GM12801 (cell line): ENCODE measurements around the gene ARHGEF10L.

Experiments used
- TF ChIP-seq, protein P1 (sequence below): IDR thresholded peaks from one replicate; pipeline ENCODE4 v1.5.1; 2011; ENCODE audit warnings: control low read depth; ENCODE audit not compliant: insufficient read length; ENCODE audit errors: extremely low read depth

Gene ARHGEF10L

DNA sequence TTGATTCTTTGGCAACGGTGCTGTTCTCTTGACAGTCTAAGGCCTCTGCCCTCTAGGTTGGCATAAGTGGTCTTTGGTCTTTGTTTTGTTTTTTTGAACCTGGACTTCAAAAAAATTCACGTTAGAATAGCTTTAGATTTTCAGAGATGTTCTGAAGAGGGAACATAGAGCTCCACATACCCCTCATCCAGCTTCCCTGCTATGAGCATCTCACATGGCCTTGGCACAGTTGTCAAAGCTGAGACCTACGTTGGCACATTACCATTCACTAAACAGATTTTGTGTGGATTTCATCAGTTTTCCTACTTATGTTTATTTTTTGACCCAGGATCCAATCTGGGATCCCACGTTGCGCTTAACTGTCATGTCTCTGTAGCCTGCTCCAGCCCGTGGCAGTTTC, 60.8 kb downstream of the ARHGEF10L start:
- TF ChIP-seq, protein P1, sequence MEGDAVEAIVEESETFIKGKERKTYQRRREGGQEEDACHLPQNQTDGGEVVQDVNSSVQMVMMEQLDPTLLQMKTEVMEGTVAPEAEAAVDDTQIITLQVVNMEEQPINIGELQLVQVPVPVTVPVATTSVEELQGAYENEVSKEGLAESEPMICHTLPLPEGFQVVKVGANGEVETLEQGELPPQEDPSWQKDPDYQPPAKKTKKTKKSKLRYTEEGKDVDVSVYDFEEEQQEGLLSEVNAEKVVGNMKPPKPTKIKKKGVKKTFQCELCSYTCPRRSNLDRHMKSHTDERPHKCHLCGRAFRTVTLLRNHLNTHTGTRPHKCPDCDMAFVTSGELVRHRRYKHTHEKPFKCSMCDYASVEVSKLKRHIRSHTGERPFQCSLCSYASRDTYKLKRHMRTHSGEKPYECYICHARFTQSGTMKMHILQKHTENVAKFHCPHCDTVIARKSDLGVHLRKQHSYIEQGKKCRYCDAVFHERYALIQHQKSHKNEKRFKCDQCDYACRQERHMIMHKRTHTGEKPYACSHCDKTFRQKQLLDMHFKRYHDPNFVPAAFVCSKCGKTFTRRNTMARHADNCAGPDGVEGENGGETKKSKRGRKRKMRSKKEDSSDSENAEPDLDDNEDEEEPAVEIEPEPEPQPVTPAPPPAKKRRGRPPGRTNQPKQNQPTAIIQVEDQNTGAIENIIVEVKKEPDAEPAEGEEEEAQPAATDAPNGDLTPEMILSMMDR, result no peak

DNA sequence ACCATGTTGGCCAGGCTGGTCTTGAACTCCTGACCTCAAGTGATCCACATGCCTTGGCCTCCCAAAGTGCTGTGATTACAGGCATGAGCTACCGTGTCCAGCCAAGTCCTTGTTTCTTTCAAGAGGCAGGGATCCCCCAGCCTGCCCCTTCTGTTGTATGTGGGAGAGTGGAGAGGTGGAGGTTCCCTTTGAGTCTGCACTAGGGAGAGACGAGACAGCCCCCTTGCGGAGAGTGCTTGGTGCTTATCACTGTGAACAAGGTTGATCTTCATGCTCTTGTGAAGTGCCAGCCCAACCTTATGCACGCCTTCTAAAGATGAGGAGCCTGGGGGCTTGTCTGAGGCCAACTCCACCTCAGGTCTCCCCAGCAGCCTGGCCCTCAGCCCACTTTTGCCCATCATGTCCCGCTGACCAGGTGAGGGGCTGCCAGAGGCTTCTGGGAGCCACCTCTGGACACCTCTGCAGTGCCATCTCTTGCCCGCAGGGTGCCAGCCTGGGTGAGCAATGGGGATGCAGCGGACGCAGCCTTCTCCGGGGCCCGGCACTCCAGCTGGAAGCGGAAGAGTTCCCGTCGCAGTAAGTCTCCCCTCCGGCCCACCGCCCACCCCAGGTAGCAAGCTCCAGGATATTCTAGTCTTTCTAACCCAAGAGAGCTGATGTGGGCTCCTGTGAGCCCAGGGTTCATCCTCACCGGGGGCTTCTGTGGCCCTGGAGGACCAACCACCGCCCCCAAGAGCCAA, 62.3 kb downstream of the ARHGEF10L start:
- TF ChIP-seq, protein P1, result no peak

DNA sequence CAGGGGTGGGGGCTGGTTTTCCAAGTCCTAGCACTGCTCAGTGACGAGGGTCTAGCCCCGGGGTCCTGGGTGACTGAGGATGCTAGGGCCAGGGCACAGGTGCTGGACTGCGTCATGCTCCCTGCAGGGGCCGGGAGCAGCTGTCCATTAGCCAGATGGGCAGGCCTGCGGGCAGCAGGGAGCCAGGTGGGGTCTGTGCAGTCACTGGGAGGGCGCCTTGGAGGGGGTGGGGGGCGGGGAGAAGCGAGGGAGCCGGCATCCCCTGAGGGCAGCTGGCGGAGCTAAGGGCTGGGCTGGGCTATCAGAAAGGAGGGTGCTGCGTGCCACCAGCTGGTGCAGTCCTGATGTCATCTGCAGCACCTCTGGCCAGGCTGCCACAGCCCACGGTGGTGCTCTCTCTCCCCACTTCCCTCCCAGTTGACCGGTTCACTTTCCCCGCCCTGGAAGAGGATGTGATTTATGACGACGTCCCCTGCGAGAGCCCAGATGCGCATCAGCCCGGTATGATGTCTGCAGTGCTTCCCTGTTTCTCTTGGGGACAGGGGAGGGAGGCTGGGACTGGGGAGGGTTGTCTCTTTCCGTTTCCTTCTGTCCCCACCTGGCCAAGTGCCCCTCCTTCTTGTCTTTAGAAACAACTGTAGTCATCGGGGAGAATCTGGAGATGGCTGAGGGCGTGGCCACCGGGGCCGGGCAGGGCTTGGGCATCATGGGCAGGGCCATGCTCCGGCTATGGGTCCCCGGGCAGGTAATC, 63.8 kb downstream of the ARHGEF10L start:
- TF ChIP-seq, protein P1, result no peak

DNA sequence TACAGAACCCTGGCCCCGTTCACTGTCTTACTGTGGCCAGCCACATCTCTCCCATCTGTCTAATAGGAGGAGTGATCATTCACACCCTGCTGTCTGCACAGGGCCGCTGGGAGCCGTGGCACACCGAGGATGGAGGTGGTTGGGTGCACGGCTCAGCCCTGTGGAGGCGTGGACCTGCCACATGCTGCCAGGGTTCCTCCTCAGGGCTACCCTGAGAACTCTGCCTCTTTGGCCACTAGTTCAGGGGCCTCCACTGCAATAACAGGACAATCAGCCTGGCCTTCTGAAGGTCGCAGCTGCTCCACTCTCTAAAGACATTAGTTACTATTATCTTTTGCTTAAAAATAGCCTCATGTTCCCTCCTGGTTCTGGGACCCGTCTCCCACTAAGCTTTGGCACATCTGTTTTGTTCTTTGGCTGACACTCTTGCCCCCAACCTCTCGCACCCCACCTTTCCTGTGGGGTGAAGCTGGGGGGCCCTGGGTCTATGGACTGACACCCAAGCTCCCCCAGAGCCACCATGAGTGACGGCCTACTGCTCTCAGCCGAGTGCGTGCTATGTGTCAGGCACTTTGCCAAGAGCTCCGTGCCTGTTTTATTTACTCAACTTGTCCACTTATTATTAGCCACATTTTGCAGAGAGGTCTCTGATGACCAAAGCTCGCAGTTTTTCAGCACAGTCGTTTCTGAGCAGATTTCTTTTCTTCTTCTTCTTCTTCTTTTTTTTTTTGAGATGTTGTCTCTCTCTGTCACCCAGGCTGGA, 66.3 kb downstream of the ARHGEF10L start:
- TF ChIP-seq, protein P1, result no peak

DNA sequence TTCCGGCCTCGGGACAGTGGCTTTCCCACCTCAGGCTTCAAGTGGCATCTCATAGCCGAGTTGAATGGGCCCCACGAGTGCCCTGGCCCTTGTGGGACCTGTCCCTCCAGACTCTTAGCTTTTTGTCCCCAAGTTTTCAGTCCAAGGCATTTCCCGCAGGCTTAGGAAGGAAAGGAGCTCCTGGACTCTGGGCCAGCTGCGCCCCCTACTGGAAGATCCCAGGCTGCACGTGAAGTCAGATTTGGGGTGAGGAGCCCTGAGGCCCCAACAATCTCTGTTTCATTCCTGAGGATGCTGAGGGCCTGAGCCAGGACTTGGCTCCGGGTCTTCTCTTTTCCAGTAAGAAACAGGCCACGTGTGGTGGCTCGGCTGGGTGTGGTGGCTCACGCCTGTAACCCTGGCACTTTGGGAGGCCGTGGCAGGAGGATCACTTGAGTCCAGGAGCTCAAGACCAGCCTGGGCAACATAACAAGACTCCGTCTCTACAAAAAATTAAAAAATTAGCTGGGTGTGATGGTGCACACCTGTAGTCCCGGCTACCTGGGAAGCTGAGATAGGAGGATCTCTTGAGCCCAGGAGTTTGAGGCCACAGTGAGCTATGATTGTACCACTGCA, 67.4 kb downstream of the ARHGEF10L start:
- TF ChIP-seq, protein P1, result no peak

DNA sequence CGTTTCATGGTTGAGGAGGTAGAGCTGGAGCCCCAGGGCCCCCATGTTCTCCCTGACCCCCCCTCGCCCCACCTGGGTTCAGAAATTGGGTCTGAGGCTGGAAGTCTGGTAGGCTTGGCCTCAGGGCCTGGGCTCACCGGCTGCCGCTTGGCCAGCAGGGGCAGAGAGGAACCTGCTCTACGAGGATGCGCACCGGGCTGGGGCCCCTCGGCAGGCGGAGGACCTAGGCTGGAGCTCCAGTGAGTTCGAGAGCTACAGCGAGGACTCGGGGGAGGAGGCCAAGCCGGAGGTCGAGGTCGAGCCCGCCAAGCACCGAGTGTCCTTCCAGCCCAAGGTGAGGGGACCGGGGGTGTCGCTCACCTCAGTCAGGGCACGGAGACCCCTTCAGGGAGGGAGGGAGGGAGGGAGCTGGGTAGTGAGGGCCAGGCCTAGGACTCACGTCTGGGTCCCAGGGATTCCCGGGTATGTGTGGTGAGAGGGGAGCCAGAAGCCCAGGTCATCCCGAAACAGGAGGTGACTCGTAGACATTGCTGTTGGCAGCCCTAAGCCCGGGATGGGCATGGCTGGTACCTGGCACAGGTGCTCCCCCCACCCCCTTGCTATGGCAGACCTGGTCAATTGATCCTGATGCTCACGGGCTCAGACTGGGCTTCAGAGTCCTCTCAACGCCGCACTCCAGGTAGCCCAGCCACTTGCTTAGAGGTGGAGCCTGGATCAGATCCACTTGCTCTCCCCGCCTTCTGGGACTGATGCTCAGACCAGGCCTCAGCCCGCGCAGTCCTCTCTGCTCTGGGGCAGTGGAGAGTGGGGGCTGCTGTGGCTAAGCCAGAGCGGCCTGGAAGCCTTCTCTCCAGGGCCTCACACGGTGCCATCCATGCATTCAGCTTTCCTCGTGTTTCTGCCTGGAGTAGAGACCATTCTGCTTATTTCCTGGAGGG, 68.4 kb downstream of the ARHGEF10L start:
- TF ChIP-seq, protein P1, result no peak
